ENCODE measurements around the gene OSBPL10.

DNA sequence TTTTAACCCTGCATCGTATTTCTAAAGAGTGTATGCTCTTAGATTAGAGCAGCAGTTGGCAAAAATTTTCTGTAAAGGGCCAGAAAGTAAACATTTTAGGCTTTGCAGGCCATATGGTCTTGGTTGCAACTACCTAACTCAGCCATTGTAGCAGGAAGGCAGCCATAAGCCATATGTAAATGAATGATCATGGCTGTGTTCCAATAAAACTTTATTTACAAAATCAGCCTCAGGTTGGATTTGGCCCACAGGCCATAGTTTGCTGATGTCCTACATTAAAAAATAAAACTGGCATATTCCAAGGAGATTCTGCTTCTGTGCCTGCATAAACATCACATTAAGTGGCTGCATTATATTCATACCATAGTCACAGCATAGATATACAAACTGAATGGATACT is 313.5 kb downstream of the OSBPL10 start:
- TF ChIP-seq EP300 (conservative IDR thresholded peaks at IDR 0.05; ENCODE audit: poor library complexity, severe bottlenecking) (no peak), MXI1 (conservative IDR thresholded peaks at IDR 0.05; ENCODE audit: poor library complexity, severe bottlenecking) (no peak)

Measured in neural cell (in vitro differentiated cells).